Stimulated activated effector memory CD8-positive, alpha-beta T cell treated with anti-CD3 and anti-CD28 coated beads, Interleukin-12 subunit alpha, Interleukin-12 subunit beta, amount 100 ng/mL, for 72 hours (primary cell): Measurements from ENCODE around the gene ZNF787.
A peak's percentile ranks its signal among the peaks of the same experiment; 100 is the strongest.
"Not testable (repeated sequence)": the region's sequence is repeated elsewhere in the genome, so short reads cannot be mapped to it uniquely, and the experiment has no call there.

Experiments
- ATAC-seq: fragments of 150-1000 bp; cut with Tn5 transposase; 2 replicates; pipeline ENCODE4 v1.10.0; 2021
- DNase-seq, 2 donors: peaks; one replicate each; pipeline ENCODE4 v3.0.0; 2021 to 2022; ENCODE audit warnings: low spot score in 2 of 2
- H3K27ac Mint-ChIP-seq: one replicate; pipeline ENCODE4 v1.8.0; 2022; ENCODE audit warnings: mild to moderate bottlenecking, mixed read lengths
- H3K36me3 Mint-ChIP-seq: one replicate; pipeline ENCODE4 v1.8.0; 2022; ENCODE audit warnings: mild to moderate bottlenecking, mixed read lengths
- H3K4me1 Mint-ChIP-seq: one replicate; pipeline ENCODE4 v1.8.0; 2022; ENCODE audit warnings: mixed read lengths
- H3K4me3 Mint-ChIP-seq: one replicate; pipeline ENCODE4 v1.8.0; 2022; ENCODE audit warnings: mild to moderate bottlenecking, mixed read lengths
- H3K9me3 Mint-ChIP-seq: one replicate; pipeline ENCODE4 v1.8.0; 2022; ENCODE audit warnings: mixed read lengths

The ZNF787 gene

GRCh38 chr19:56148955-56149655 is 28.0 kb upstream of the ZNF787 start:
- ATAC-seq, H3K27ac Mint-ChIP-seq, H3K4me3 Mint-ChIP-seq, DNase-seq, H3K9me3 Mint-ChIP-seq: not testable (repeated sequence)
- peaks cover 16% of the 10 kb centered on the region for H3K4me1 Mint-ChIP-seq
- peaks cover 33% of the 10 kb centered on the region for H3K36me3 Mint-ChIP-seq

- DNase-seq (no peak), ATAC-seq (peak; percentile 31)
- H3K4me1 Mint-ChIP-seq: peaks cover 17% of the 10 kb centered on the region
- H3K27ac Mint-ChIP-seq: no peak overlapping the region
- H3K36me3 Mint-ChIP-seq: peaks cover 26% of the 10 kb centered on the region
- H3K9me3 Mint-ChIP-seq: no peaks in the 10 kb centered on the region
- H3K4me3 Mint-ChIP-seq: no peak overlapping the region
Measured at GRCh38 chr19:56148096-56148495, 27.0 kb upstream of the ZNF787 start.

GRCh38 chr19:56147307-56147706 is 26.2 kb upstream of the ZNF787 start:
- Mint-ChIP-seq H3K4me1 (peaks cover 23% of the 10 kb centered on the region), H3K36me3 (peaks cover 26% of the 10 kb centered on the region), H3K27ac (no peak overlapping the region), H3K4me3 (no peak overlapping the region), H3K9me3 (no peaks in the 10 kb centered on the region)
- peak; percentile 22 for ATAC-seq
- no peak for DNase-seq

GRCh38 chr19:56146904-56147303 is 25.8 kb upstream of the ZNF787 start:
- no peaks in the 10 kb centered on the region for H3K9me3 Mint-ChIP-seq
- no peak overlapping the region for H3K4me3 Mint-ChIP-seq
- ATAC-seq (no peak), DNase-seq (no peak)
- H3K4me1 Mint-ChIP-seq: peaks cover 27% of the 10 kb centered on the region
- no peak overlapping the region for H3K27ac Mint-ChIP-seq
- peaks cover 26% of the 10 kb centered on the region for H3K36me3 Mint-ChIP-seq

GRCh38 chr19:56145698-56146097 is 24.6 kb upstream of the ZNF787 start:
- Mint-ChIP-seq H3K36me3 (peaks cover 32% of the 10 kb centered on the region), H3K27ac (no peak overlapping the region), H3K4me3 (no peak overlapping the region), H3K4me1 (peaks cover 33% of the 10 kb centered on the region), H3K9me3 (no peaks in the 10 kb centered on the region)
- ATAC-seq (no peak), DNase-seq (no peak)

GRCh38 chr19:56144831-56145230 is 23.7 kb upstream of the ZNF787 start:
- Mint-ChIP-seq H3K36me3 (peaks cover 41% of the 10 kb centered on the region), H3K27ac (no peak overlapping the region), H3K9me3 (no peaks in the 10 kb centered on the region), H3K4me3 (no peak overlapping the region), H3K4me1 (peaks cover 42% of the 10 kb centered on the region)
- DNase-seq (no peak), ATAC-seq (no peak)

GRCh38 chr19:56144376-56144775 is 23.3 kb upstream of the ZNF787 start:
- Mint-ChIP-seq H3K27ac (peak overlapping the region; percentile 69), H3K9me3 (no peaks in the 10 kb centered on the region), H3K4me1 (peaks cover 46% of the 10 kb centered on the region), H3K4me3 (no peak overlapping the region), H3K36me3 (peaks cover 44% of the 10 kb centered on the region)
- DNase-seq: no peak
- no peak for ATAC-seq

- peaks cover 37% of the 10 kb centered on the region for H3K36me3 Mint-ChIP-seq
- no peak overlapping the region for H3K4me3 Mint-ChIP-seq
- peaks cover 46% of the 10 kb centered on the region for H3K4me1 Mint-ChIP-seq
- no peaks in the 10 kb centered on the region for H3K9me3 Mint-ChIP-seq
- no peak for DNase-seq
- no peak for ATAC-seq
- no peak overlapping the region for H3K27ac Mint-ChIP-seq
Measured at GRCh38 chr19:56142897-56143434, 21.9 kb upstream of the ZNF787 start.

GRCh38 chr19:56142087-56142787 is 21.1 kb upstream of the ZNF787 start:
- H3K4me1 Mint-ChIP-seq: peaks cover 46% of the 10 kb centered on the region
- peaks cover 30% of the 10 kb centered on the region for H3K36me3 Mint-ChIP-seq
- peak overlapping the region; percentile 96 for H3K4me3 Mint-ChIP-seq
- ATAC-seq: no peak
- no peak for DNase-seq
- peak overlapping the region; percentile 98 for H3K27ac Mint-ChIP-seq
- no peaks in the 10 kb centered on the region for H3K9me3 Mint-ChIP-seq

- DNase-seq (no peak), ATAC-seq (no peak)
- peaks cover 46% of the 10 kb centered on the region for H3K4me1 Mint-ChIP-seq
- H3K9me3 Mint-ChIP-seq: no peaks in the 10 kb centered on the region
- peaks cover 26% of the 10 kb centered on the region for H3K36me3 Mint-ChIP-seq
- H3K4me3 Mint-ChIP-seq: peak overlapping the region; percentile 96
- H3K27ac Mint-ChIP-seq: peak overlapping the region; percentile 98
Measured at GRCh38 chr19:56141417-56141993, 20.4 kb upstream of the ZNF787 start.

- Mint-ChIP-seq H3K27ac (peak within 1 kb of the TSS; percentile 98), H3K4me3 (peak within 1 kb of the TSS; percentile 96), H3K4me1 (peaks cover 46% of the 10 kb centered on the region), H3K36me3 (peaks cover 21% of the 10 kb centered on the region), H3K9me3 (no peaks in the 10 kb centered on the region)
- ATAC-seq: peak; percentile 93
- peak; percentile 94 to 99 for DNase-seq
Measured at GRCh38 chr19:56140583-56141416, 19.7 kb upstream of the ZNF787 start, which contains the start of gene ZNF444. TSS of gene ZNF444 (plus strand) at chr19:56141287. CDS start at chr19:56146912, 5,625 bp downstream.

GRCh38 chr19:56139847-56140582 is 18.9 kb upstream of the ZNF787 start:
- Mint-ChIP-seq H3K4me1 (peaks cover 46% of the 10 kb centered on the region), H3K27ac (peak overlapping the region; percentile 98), H3K4me3 (peak overlapping the region; percentile 96), H3K36me3 (peaks cover 21% of the 10 kb centered on the region), H3K9me3 (no peaks in the 10 kb centered on the region)
- ATAC-seq (no peak), DNase-seq (no peak)

GRCh38 chr19:56138069-56138468 is 17.0 kb upstream of the ZNF787 start:
- H3K9me3 Mint-ChIP-seq: no peaks in the 10 kb centered on the region
- peaks cover 21% of the 10 kb centered on the region for H3K36me3 Mint-ChIP-seq
- ATAC-seq: no peak
- no peak for DNase-seq
- peak overlapping the region; percentile 96 for H3K4me3 Mint-ChIP-seq
- no peak overlapping the region for H3K27ac Mint-ChIP-seq
- H3K4me1 Mint-ChIP-seq: peaks cover 29% of the 10 kb centered on the region

GRCh38 chr19:56137405-56137804 is 16.3 kb upstream of the ZNF787 start:
- Mint-ChIP-seq H3K4me1 (peaks cover 23% of the 10 kb centered on the region), H3K27ac (no peak overlapping the region)

More at GRCh38 chr19:56137405-56137804, 16.3 kb upstream of the ZNF787 start:
- Mint-ChIP-seq H3K36me3 (peaks cover 21% of the 10 kb centered on the region), H3K9me3 (no peaks in the 10 kb centered on the region), H3K4me3 (no peak overlapping the region)
- DNase-seq (no peak), ATAC-seq (no peak)
